Muscle layer of duodenum (tissue), 2 donors: ENCODE data around the gene PRC1.
A peak's percentile ranks its signal among the peaks of the same experiment; 100 is the strongest.
"Not testable (repeated sequence)": the region's sequence is repeated elsewhere in the genome, so short reads cannot be mapped to it uniquely, and the experiment has no call there.

Experiments used
- H3K27ac ChIP-seq: one replicate; pipeline ENCODE4 v1.7.0; 2013; ENCODE audit warnings: mild to moderate bottlenecking, low read length
- H3K27me3 ChIP-seq: one replicate; pipeline ENCODE4 v1.7.0; 2013; ENCODE audit warnings: low read depth, mild to moderate bottlenecking, control low read depth, low read length
- H3K36me3 ChIP-seq, 2 donors: one replicate each; pipeline ENCODE4 v1.7.0; 2013; ENCODE audit warnings: low read length in 2 of 2, control low read depth in 1 of 2, mild to moderate bottlenecking in 1 of 2; ENCODE audit not compliant: insufficient read depth in 2 of 2, control insufficient read depth in 1 of 2
- H3K4me1 ChIP-seq, 2 donors: one replicate each; pipeline ENCODE4 v1.7.0; 2013; ENCODE audit warnings: low read length in 2 of 2, mild to moderate bottlenecking in 2 of 2, control low read depth in 1 of 2, moderate library complexity in 1 of 2; ENCODE audit not compliant: insufficient read depth in 2 of 2, control insufficient read depth in 1 of 2
- H3K4me3 ChIP-seq, 2 donors: one replicate each; pipeline ENCODE4 v1.7.0; 2013; ENCODE audit warnings: low read length in 2 of 2, low read depth in 1 of 2, mild to moderate bottlenecking in 1 of 2
- H3K9me3 ChIP-seq, 2 donors: one replicate each; pipeline ENCODE4 v1.7.0; 2013; ENCODE audit warnings: low read length in 2 of 2, control low read depth in 1 of 2, mild to moderate bottlenecking in 1 of 2; ENCODE audit not compliant: control insufficient read depth in 1 of 2
- donor health status: healthy.

PRC1 gene

GRCh38 chr15:91021516-91022074 is 27.3 kb upstream of the PRC1 start:
- Histone ChIP-seq H3K36me3 (peaks cover 4 to 5% of the 10 kb centered on the region in 2 donors), H3K9me3 (no peaks in the 10 kb centered on the region), H3K4me3 (peak overlapping the region; percentile 89 to 99), H3K27ac (peak overlapping the region; percentile 77), H3K4me1 (peaks cover 0 to 26% of the 10 kb centered on the region in 2 donors), H3K27me3 (no peaks in the 10 kb centered on the region)

DNA sequence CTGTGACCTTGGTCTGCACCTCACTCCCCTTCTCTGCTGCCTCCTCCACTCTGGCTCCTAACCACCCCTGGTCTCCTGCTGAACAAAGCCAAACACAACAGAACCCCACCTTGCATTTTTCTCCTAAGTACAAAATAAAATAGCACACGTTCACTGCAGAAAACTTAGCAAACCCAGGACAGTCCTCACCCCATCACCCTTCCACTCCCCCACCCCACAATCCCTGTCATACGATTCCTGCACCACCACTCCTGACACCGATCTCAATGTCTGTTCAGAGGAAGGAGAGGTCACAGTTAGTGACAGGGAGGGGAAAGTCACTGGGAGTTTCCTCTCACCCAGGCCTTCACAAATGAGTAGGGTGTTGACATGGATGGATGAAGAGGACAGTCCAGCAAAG is 23.8 kb upstream of the PRC1 start:
- no peak overlapping the region for H3K4me3 ChIP-seq
- H3K9me3 ChIP-seq: no peaks in the 10 kb centered on the region
- no peaks in the 10 kb centered on the region for H3K27me3 ChIP-seq
- H3K36me3 ChIP-seq: peaks cover 14 to 25% of the 10 kb centered on the region in 2 donors
- no peak overlapping the region for H3K27ac ChIP-seq
- peaks cover 0 to 23% of the 10 kb centered on the region in 2 donors for H3K4me1 ChIP-seq

DNA sequence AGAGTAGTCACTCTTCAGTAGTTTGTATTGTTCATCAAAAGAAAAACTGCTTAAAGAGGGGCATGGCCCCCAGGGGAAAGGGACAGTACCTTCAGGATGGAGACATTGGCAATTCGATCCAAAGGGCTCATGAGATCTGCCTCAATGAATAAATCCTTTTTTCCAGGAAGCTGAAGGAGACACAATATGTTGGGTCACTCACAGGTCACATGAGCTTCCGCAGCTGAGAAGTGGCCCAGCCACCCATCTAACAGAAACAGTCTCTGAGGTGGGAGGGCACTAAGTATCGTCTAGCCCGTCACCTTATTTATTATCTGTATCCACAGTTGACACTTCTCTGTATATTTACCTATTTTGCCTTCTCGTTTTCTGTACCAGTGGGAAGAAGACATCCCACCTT is 23.4 kb upstream of the PRC1 start:
- no peak overlapping the region for H3K27ac ChIP-seq
- no peaks in the 10 kb centered on the region for H3K27me3 ChIP-seq
- H3K36me3 ChIP-seq: peaks cover 19 to 30% of the 10 kb centered on the region in 2 donors
- H3K9me3 ChIP-seq: no peaks in the 10 kb centered on the region
- peaks cover 0 to 19% of the 10 kb centered on the region in 2 donors for H3K4me1 ChIP-seq
- no peak overlapping the region for H3K4me3 ChIP-seq

DNA sequence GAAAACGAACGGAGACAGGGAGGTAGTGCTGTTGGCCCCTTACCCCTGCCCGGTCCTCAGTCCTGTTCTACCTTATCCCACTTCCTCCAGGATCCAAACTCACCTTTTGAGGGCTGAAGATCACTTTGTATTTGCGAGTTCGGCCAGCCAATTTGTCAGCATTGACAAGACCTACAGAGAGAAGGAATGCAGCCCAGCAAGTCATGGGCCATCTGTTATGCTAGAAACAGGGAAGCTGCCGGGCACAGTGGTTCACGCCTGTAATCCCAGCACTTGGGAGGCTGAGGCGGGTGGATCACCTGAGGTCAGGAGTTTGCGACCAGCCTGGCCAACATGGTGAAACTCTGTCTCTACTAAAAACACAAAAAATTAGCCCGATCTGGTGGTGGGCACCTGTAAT is 19.4 kb upstream of the PRC1 start:
- H3K27ac ChIP-seq, H3K4me3 ChIP-seq, H3K9me3 ChIP-seq, H3K4me1 ChIP-seq, H3K27me3 ChIP-seq: not testable (repeated sequence)
- H3K36me3 ChIP-seq: peaks cover 26 to 62% of the 10 kb centered on the region in 2 donors

- Histone ChIP-seq H3K4me3 (no peak overlapping the region), H3K4me1 (no peaks in the 10 kb centered on the region), H3K27me3 (no peaks in the 10 kb centered on the region), H3K27ac (no peak overlapping the region), H3K9me3 (no peaks in the 10 kb centered on the region), H3K36me3 (peaks cover 47 to 81% of the 10 kb centered on the region in 2 donors)
These were observed 12.9 kb upstream of the PRC1 start for GRCh38 chr15:91007266-91007665.

DNA sequence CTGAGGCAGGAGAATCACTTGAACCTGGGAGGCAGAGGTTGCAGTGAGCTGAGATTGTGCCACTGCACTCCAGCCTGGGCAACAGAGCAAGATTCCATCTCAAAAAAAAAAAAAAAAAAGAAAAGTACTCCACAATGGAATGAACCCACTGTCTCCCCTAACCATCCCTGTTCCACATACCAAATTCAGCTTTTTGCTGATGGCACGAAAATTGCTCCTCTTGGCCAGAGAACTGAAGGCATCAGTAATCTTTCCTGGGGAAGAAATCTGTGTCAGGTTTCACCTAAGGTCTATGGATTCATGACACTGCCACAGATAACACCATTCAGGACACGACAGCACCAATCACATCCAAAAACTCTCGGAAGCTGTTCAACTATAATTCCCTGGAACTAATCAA is 6.9 kb upstream of the PRC1 start:
- no peaks in the 10 kb centered on the region for H3K4me1 ChIP-seq
- H3K27me3 ChIP-seq: no peaks in the 10 kb centered on the region
- H3K36me3 ChIP-seq: peaks cover 46 to 72% of the 10 kb centered on the region in 2 donors
- no peak overlapping the region for H3K4me3 ChIP-seq
- H3K27ac ChIP-seq: no peak overlapping the region
- H3K9me3 ChIP-seq: no peaks in the 10 kb centered on the region

GRCh38 chr15:90998737-90999136 is 4.4 kb upstream of the PRC1 start:
- no peaks in the 10 kb centered on the region for H3K9me3 ChIP-seq

DNA sequence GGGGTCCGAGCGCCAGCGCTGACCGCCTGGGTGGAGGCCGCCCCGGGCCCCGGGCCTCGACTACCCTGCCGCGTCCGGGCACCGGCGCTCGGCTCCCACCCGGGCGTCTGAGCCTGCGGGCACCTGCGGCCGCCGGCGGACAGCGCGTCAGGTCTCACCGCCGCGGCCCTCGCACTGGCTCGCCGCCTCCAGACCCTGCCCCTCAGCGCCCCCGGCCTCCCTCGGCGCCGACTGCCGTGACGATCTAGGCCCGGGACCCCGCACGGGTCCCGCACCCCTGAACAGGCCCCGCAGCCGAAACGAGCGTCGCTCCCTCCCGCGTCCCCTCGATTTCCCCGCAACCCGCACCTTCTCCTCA is 297 bp downstream of the PRC1 start:
- Histone ChIP-seq H3K27me3 (no peaks in the 10 kb centered on the region), H3K9me3 (no peaks in the 10 kb centered on the region), H3K36me3 (peaks cover 7 to 13% of the 10 kb centered on the region in 2 donors), H3K27ac (peak overlapping the region; percentile 45), H3K4me3 (peak overlapping the region; percentile 88 to 92), H3K4me1 (peaks cover 0 to 3% of the 10 kb centered on the region in 2 donors)

More at GRCh38 chr15:90998737-90999136, 4.4 kb upstream of the PRC1 start:
- Histone ChIP-seq H3K27ac (no peak overlapping the region), H3K4me1 (no peaks in the 10 kb centered on the region), H3K27me3 (no peaks in the 10 kb centered on the region), H3K4me3 (no peak overlapping the region), H3K36me3 (peaks cover 29 to 52% of the 10 kb centered on the region in 2 donors)

GRCh38 chr15:90991587-90992285 is 2.6 kb downstream of the PRC1 start:
- Histone ChIP-seq H3K27me3 (no peaks in the 10 kb centered on the region), H3K9me3 (no peaks in the 10 kb centered on the region), H3K4me1 (peaks cover 0 to 3% of the 10 kb centered on the region in 2 donors), H3K36me3 (no peaks in the 10 kb centered on the region), H3K27ac (no peak overlapping the region), H3K4me3 (no peak overlapping the region)

DNA sequence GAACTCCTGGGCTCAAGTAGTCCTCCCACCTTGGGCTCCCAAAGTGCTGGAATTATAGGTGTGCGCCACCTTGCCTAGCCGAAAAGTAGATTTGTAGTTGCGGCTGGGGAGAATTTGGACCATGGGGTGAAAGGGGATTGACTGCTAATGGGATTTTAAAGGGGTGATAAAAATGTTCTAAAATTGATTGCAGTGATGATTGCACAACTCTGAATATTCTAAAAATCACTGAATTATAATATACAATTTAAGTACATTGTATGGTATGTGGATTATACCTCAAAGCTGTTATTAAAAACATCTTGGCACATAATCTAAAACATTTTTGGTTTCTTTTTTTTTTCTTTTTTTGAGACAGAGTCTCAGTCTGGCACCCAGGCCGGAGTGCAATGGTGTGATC is 3.9 kb downstream of the PRC1 start:
- no peak overlapping the region for H3K4me3 ChIP-seq
- H3K36me3 ChIP-seq: no peaks in the 10 kb centered on the region
- H3K9me3 ChIP-seq: no peaks in the 10 kb centered on the region
- no peak overlapping the region for H3K27ac ChIP-seq
- H3K27me3 ChIP-seq: no peaks in the 10 kb centered on the region
- H3K4me1 ChIP-seq: peaks cover 0 to 3% of the 10 kb centered on the region in 2 donors

- no peaks in the 10 kb centered on the region for H3K36me3 ChIP-seq
- H3K4me3 ChIP-seq: no peak overlapping the region
- H3K4me1 ChIP-seq: peaks cover 0 to 3% of the 10 kb centered on the region in 2 donors
- no peaks in the 10 kb centered on the region for H3K9me3 ChIP-seq
- no peaks in the 10 kb centered on the region for H3K27me3 ChIP-seq
- no peak overlapping the region for H3K27ac ChIP-seq
These were observed 5.1 kb downstream of the PRC1 start for GRCh38 chr15:90989040-90989768.
